GM04504 (cell line): ENCODE results near the gene MEGF6.

ENCODE experiments used
- DNase-seq: peaks from one replicate; pipeline ENCODE4 v3.0.0-alpha.2; 2012; ENCODE audit warnings: low read depth

The MEGF6 gene

GRCh38 chr1:3645666-3646355 lies 34.5 kb upstream of the MEGF6 start:
- no peak for DNase-seq

- DNase-seq: no peak
Observed at GRCh38 chr1:3645247-3645646, 33.9 kb upstream of the MEGF6 start.

GRCh38 chr1:3644273-3644672 lies 33.0 kb upstream of the MEGF6 start:
- no peak for DNase-seq

GRCh38 chr1:3642919-3643675 lies 31.8 kb upstream of the MEGF6 start:
- no peak for DNase-seq

- no peak for DNase-seq
Observed at GRCh38 chr1:3641816-3642215, 30.5 kb upstream of the MEGF6 start.

GRCh38 chr1:3641046-3641760 lies 29.9 kb upstream of the MEGF6 start:
- no peak for DNase-seq

- DNase-seq: no peak
Observed at GRCh38 chr1:3640121-3640837, 29.0 kb upstream of the MEGF6 start.

GRCh38 chr1:3639397-3639911 lies 28.1 kb upstream of the MEGF6 start:
- no peak for DNase-seq

GRCh38 chr1:3638676-3639075 lies 27.4 kb upstream of the MEGF6 start:
- DNase-seq: no peak

GRCh38 chr1:3638027-3638426 lies 26.7 kb upstream of the MEGF6 start:
- no peak for DNase-seq

GRCh38 chr1:3636531-3636930 lies 25.2 kb upstream of the MEGF6 start:
- DNase-seq: no peak

GRCh38 chr1:3636080-3636479 lies 24.8 kb upstream of the MEGF6 start:
- DNase-seq: no peak

GRCh38 chr1:3634059-3634800 lies 22.9 kb upstream of the MEGF6 start:
- no peak for DNase-seq

- DNase-seq: no peak
Observed at GRCh38 chr1:3633344-3634058, 22.2 kb upstream of the MEGF6 start.

- DNase-seq: no peak
Observed at GRCh38 chr1:3632716-3633343, 21.5 kb upstream of the MEGF6 start.

- no peak for DNase-seq
Observed at GRCh38 chr1:3632298-3632697, 21.0 kb upstream of the MEGF6 start.

- DNase-seq: no peak
Observed at GRCh38 chr1:3631320-3632260, 20.3 kb upstream of the MEGF6 start.

GRCh38 chr1:3630914-3631313 lies 19.6 kb upstream of the MEGF6 start:
- DNase-seq: no peak

GRCh38 chr1:3630161-3630611 lies 18.9 kb upstream of the MEGF6 start:
- DNase-seq: no peak
